ENCODE measurements around the gene FUBP3.
A peak's percentile ranks its signal among the peaks of the same experiment; 100 is the strongest.

The FUBP3 gene

DNA sequence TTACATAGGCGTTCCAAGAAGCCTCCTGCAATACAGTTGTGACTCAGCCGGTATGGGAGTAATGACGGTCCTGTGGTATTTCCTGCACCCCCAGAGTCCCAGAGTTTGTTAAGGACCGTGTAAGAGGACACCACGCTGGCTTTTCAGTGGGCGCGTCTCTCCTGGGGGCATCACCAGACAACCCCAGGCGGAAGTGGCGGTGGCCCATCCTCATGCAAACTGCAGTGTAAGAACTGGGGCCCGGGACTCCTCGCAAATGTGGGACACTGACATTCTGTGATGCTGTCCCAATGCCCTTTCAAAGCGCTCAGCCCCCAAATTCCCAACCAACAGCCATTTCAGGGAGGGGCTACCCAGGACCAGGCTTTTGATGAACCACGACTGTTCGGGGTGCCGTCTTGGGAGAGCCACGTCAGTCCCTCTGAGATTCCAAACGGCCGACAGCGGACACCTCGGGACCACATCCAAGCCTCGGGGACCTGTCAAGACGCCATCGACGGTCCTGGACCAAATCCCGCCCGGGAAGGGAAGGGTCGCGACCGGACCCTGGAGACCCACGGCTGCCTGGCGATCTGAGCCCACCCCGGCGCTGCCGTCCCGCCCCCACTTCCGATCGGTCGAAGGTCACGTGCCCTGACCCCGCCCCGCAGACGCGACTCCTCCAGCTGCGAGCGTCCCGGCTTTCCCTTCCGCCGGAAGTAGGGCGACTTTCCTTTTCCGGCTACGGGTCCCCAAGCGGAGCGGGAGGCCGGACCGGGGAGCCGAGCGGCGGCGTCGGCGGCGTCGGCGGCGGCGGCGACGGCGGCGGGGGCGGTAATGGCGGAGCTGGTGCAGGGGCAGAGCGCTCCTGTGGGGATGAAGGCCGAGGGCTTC is at the start of gene FUBP3:
TSS of gene FUBP3 (plus strand) at position 713 of the 873 bp plus-strand sequence. CDS start at position 817, 104 bp downstream.
- DNase-seq (ENCODE audit: low read depth in 3 of 3), result peak; percentile 77 to 81 (median 81)

- no peak for DNase-seq (ENCODE audit: low read depth in 3 of 3)
Measured at GRCh38 chr9:130530938-130531337, 48.4 kb upstream of the FUBP3 start.

DNA sequence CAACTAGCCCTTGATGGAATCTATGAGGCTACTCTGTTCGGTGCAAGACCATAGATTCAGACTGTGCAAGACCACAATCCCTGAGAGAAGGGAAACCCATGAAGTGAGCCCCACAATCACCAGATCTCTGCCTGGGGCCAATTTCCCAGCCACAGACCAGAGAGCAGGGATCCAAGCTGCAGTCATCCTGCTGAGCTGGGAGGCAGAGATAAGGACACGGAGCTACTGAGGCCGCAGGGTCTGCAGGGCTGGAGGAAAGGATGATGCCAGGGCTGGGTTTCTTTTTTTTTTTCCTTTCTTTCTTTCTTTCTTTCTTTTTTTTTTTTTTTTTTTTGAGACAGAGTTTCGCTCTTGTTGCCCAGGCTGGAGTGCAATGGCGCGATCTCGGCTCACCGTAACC is 47.7 kb upstream of the FUBP3 start:
- no peak for DNase-seq (ENCODE audit: low read depth in 3 of 3)

- no peak for DNase-seq (ENCODE audit: low read depth in 3 of 3)
Measured at GRCh38 chr9:130532426-130533080, 46.8 kb upstream of the FUBP3 start.

DNA sequence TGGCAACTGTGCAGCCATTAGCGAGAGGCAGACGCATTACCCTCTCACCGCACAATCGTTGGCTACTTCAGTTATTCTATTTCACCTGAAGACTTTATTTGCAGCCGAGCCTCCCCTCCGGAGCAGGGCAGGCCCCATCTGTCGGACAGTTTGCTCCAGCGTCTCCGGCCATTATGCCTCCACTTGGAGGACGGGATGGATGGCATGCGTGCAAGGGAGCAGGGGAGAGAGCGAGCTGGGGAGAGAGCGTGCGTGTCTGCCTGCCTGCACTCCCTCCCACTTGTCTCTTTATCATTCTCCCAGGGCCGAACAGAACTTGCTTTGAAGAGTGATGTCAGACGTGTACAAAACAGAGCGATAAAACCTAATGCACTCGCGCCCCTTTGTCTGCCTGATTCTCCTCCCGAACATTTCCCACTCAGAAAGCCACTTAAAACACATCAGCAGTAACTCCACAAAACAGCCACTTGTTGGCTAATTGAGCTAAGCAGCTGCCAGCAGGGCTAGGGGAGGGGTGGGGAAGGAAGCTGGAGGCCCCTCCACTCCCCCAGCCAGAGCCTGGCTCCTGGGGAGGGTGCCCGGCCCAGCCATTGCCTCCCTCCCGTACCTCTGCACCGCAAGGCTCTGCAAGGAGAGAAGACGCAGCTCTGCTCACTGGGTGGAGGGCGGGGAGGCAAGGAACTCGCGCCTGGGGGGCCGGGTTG is 43.4 kb upstream of the FUBP3 start:
- DNase-seq (ENCODE audit: low read depth in 3 of 3), result no peak

DNA sequence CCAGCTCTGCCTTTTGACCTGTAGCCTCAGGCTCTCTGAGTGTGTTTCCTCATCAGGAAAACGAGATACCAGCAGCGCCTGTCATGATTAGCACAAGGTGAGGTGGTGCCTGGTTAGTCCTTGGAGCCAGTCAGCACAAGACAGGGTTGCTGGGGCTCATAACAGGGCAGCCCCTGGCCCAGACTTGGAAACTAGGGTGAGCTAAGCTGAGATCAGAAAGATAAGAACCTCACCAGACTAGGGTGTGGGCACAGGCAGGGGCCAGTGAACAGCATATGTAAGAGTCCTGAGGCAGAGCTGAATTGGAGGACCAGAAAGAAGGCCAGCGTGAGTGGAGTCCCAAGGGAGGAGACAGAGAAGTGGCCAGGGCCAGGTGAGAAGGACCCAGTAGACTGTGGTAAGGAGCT is 42.7 kb upstream of the FUBP3 start:
- DNase-seq (ENCODE audit: low read depth in 3 of 3), result no peak

DNA sequence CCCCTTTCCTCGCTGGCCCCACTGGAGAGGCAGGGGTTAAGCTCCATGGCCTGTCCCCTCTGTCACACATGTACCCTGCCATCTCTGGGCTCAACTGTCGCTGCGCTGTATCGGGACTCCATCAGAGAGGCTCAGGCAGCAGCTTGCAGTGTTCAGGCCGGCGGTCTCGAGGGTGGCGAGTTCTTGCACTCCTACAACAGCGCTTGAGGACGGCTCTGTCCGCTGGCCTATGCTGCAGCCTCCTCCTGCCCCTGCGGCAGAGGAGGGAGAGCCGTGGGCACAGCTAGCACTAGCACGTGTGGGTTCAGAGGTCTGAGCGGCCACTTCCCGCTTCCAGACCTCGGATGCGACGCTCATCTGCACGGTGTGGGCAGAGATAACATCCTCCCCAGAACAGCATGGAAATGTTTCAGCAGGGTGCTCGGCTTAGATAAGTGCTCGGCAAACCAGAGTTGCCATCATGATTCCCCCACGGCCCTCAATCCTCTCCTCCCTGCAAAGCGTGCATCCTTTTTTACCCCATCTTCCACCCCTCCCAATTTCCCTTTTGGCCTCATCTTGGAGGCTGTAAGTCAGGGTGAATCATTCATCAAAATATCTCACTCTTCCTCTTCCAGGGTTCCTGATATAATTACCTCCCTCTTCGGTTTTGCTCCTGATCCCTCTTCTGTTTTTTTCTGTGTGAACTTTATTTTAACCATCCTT is 41.9 kb upstream of the FUBP3 start:
- DNase-seq (ENCODE audit: low read depth in 3 of 3), result no peak

DNA sequence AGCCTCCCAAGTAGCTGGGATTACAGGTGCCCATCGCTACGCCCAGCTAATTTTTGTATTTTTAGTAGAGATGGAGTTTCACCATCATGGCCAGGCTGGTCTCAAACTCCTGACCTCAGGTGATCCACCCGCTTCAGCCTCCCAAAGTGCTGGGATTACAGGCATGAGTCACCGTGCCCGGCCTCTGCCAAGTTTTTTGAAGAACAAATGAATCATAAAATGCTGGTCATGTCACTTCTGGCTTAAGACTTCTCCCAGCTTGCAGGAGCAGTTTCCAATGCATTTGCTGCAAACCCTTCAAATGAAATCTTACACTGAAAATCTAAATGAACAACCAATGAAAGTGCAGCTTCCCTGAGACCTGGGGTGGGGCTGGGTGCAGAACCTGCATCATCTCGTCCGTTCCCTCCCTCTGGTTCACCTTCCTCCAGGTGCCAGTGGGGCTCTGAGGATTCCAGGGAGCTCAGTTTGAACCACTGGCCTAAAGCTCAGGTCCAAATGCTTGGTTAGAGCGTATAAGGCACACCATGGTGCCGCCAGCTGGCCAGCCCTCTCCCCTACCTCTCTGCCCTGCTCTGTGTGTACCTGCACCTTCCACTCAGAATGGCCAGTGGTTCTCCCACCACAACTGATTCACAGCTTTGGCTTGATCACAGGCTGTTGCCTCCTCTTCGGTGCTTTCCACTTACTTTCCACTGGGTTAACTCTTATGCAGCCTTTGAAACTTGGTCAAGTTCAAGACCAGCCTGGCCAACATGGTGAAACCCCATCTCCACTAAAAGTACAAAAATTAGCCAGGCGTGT is 39.8 kb upstream of the FUBP3 start:
- no peak for DNase-seq (ENCODE audit: low read depth in 3 of 3)

GRCh38 chr9:130541533-130541932 is 37.8 kb upstream of the FUBP3 start:
- DNase-seq (ENCODE audit: low read depth in 3 of 3), result no peak

- no peak for DNase-seq (ENCODE audit: low read depth in 3 of 3)
Measured at GRCh38 chr9:130542038-130542437, 37.3 kb upstream of the FUBP3 start.

- no peak for DNase-seq (ENCODE audit: low read depth in 3 of 3)
Measured at GRCh38 chr9:130542457-130543228, 36.7 kb upstream of the FUBP3 start.

- DNase-seq (ENCODE audit: low read depth in 3 of 3), result no peak
Measured at GRCh38 chr9:130543368-130543767, 36.0 kb upstream of the FUBP3 start.

- DNase-seq (ENCODE audit: low read depth in 3 of 3), result no peak
Measured at GRCh38 chr9:130543859-130544258, 35.5 kb upstream of the FUBP3 start.

DNA sequence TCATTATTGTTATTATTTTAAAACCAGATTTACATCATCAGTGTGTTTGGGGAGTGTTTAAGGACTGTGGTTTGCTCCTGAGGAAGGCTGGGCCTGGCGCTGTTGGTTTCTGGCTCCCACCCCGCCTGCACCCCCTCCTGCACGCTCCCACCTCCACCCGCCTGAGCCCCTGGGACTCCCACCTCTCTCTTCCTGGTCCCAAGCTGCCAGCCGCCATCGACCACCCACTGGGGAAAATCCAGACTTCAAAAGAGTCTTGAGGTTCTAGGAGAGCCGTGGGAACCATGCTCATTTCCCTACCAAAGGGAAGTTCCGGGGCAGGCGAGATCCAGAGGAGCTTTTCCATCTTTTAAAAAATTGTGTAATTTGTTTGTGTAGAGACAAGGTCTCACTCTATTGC is 35.0 kb upstream of the FUBP3 start:
- no peak for DNase-seq (ENCODE audit: low read depth in 3 of 3)

- DNase-seq (ENCODE audit: low read depth in 3 of 3), result no peak
Measured at GRCh38 chr9:130548103-130548502, 31.3 kb upstream of the FUBP3 start.

DNA sequence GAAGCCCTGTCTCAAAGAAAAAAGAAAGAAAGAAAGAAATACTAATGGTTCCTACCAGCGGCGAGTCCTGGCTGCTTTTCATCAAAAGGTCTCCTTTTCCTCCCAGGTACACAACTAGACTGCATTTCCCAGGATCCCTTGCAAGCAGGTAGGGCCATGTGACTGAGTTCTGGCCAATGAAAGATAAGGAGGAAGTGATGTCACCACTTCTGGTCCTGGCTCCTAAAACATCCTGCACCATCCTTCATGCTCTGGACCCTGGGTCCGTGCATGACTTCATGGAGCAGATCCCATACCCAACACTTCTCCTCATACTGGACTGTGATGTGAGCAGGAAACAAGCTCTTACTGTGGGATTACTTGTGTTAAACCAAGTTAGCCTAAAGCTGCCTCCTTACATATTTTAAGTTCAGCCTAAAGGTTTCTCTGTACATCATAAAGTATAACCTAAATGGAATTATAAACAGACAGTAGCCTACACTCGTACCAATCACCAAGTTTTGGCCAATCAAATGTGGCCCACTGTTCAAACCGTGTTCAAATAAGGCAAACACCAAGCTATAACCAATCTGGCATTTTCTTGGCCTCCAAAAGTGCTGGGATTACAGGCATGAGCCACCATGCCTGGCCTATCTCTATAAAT is 30.2 kb upstream of the FUBP3 start:
- DNase-seq (ENCODE audit: low read depth in 3 of 3), result no peak

GRCh38 chr9:130554606-130555005 is 24.8 kb upstream of the FUBP3 start:
- DNase-seq (ENCODE audit: low read depth in 3 of 3), result no peak

GRCh38 chr9:130555061-130555460 is 24.3 kb upstream of the FUBP3 start:
- DNase-seq (ENCODE audit: low read depth in 3 of 3), result no peak

GRCh38 chr9:130555968-130556367 is 23.4 kb upstream of the FUBP3 start:
- DNase-seq (ENCODE audit: low read depth in 3 of 3), result no peak
